Gastroesophageal sphincter (tissue), 4 donors: ENCODE measurements around the gene COLEC11. TPM values are rescaled to one million over a fixed set of nuclear protein-coding genes. Genes with fewer than 3 reads are reported as not detected.
"Not testable (repeated sequence)": the region's sequence is repeated elsewhere in the genome, so short reads cannot be mapped to it uniquely, and the experiment has no call there.

Experiments
- ATAC-seq: fragments of 150-250 bp; one replicate; pipeline ENCODE4 v1.9.1; 2016; ENCODE audit warnings: mild to moderate bottlenecking, moderate library complexity
- H3K27ac ChIP-seq, 4 donors: fragments of 200-600 bp; sonication (generic) in 3 of 4; 1 replicate in 3 of 4; 2 replicates in 1 of 4; pipeline ENCODE4 v1.5.1; 2016 to 2019
- H3K27me3 ChIP-seq: fragments of 200-600 bp; sonication (generic); one replicate; pipeline ENCODE4 v1.5.1; 2019
- H3K36me3 ChIP-seq, 2 donors: fragments of 200-600 bp; sonication (generic); one replicate each; pipeline ENCODE4 v1.5.1; 2019; ENCODE audit warnings: control low read depth in 1 of 2
- H3K4me1 ChIP-seq, 3 donors: fragments of 200-600 bp; sonication (generic); 1 replicate in 2 of 3; 2 replicates in 1 of 3; pipeline ENCODE4 v1.5.1; 2016 to 2019; ENCODE audit warnings: control low read depth in 2 of 3
- H3K4me3 ChIP-seq, 2 donors: fragments of 200-600 bp; sonication (generic); one replicate each; pipeline ENCODE4 v1.5.1; 2019; ENCODE audit warnings: mild to moderate bottlenecking in 1 of 2, moderate library complexity in 1 of 2
- H3K9me3 ChIP-seq, 3 donors: fragments of 200-600 bp; sonication (generic); one replicate each; pipeline ENCODE4 v1.5.1; 2017 to 2019; ENCODE audit warnings: control low read depth in 2 of 3
- EP300 ChIP-seq: sonication (generic); formaldehyde crosslinking; IDR thresholded peaks from one replicate; pipeline ENCODE4 v1.6.1; 2017; ENCODE audit warnings: antibody characterized with exemption, mild to moderate bottlenecking
- POLR2A ChIP-seq, 2 donors: fragments of 450-650 bp; IDR thresholded peaks; one replicate each; pipeline ENCODE4 v1.6.1; 2017; ENCODE audit warnings: antibody characterized with exemption in 2 of 2, mild to moderate bottlenecking in 2 of 2, moderate library complexity in 1 of 2
- POLR2AphosphoS5 ChIP-seq: sonication (generic); formaldehyde crosslinking; IDR thresholded peaks from one replicate; pipeline ENCODE4 v1.6.1; 2017; ENCODE audit warnings: antibody characterized with exemption
- WGBS, 2 donors: methylation state at CpG; one replicate each; pipeline ENCODE4 v1.1.5; 2018; ENCODE audit warnings: low coverage in 1 of 2; 5-methylcytosine and 5-hydroxymethylcytosine counted together
- total RNA-seq, 4 donors: library from RNA; depleted of rRNA; stranded (reverse); fragments of >200 nt; gene quantifications; one replicate each; pipeline ENCODE4 v1.1.0, GENCODE V29; 2016
- TF ChIP-seq, protein P1 (sequence below), 4 experiments: fragments of 200-600 bp in 2 of 4; fragments of 450-650 bp in 2 of 4; sonication (generic) in 1 of 4; IDR thresholded peaks; one replicate each; pipeline ENCODE4 v1.5.1; 2017 to 2019; ENCODE audit warnings: antibody characterized with exemption in 4 of 4, mild to moderate bottlenecking in 2 of 4, moderate library complexity in 2 of 4

Gene COLEC11
- total RNA-seq, 4 donors from 2014 or later: 0.57 to 5.0 (median 3.1) TPM

DNA sequence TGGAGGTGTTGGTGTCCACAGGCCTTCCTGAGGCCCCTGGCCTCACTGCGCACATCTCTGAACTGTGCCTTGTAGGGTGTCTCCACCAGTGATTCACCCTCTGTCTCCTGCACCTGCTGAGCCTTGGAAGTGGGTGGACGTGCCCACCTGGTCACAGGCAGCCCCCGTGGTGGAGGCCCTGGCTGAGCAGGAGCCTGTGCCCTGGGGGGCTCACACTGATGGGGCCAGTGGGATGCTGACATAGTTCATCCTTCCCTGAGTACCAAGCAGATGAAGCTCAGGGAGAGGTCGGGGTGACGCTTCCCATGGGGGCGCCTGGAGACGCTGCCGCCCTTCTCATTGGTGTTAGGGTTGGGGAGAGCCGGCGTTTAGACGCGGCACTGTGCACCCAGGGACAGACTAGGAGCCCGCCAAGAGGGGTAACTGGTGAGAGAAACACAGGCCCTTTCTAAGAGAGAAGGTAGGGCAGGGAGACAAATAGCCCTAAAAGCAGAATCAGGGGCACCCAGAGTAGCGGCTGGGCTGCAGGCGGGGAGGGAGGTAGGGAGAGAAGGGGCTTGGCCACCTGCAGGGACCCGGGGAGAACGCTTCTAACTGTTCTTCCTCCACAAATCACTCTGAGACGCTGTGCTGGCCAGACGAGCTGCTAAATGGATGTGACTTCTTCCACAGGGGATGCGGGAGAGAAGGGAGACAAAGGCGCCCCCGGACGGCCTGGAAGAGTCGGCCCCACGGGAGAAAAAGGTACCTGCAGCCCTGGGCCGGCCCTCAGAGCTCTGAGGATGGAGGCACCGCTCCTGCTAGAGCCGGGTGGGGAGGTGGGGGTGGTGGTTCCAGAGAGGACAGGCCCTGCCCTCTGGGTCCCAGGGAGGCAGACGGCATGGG lies 18.0 kb downstream of the COLEC11 start:
- H3K4me1 ChIP-seq: no peaks in the 10 kb centered on the region
- H3K27ac ChIP-seq: no peak overlapping the region
- H3K27me3 ChIP-seq: no peaks in the 10 kb centered on the region
- ATAC-seq: no peak
- TF ChIP-seq, protein P1, sequence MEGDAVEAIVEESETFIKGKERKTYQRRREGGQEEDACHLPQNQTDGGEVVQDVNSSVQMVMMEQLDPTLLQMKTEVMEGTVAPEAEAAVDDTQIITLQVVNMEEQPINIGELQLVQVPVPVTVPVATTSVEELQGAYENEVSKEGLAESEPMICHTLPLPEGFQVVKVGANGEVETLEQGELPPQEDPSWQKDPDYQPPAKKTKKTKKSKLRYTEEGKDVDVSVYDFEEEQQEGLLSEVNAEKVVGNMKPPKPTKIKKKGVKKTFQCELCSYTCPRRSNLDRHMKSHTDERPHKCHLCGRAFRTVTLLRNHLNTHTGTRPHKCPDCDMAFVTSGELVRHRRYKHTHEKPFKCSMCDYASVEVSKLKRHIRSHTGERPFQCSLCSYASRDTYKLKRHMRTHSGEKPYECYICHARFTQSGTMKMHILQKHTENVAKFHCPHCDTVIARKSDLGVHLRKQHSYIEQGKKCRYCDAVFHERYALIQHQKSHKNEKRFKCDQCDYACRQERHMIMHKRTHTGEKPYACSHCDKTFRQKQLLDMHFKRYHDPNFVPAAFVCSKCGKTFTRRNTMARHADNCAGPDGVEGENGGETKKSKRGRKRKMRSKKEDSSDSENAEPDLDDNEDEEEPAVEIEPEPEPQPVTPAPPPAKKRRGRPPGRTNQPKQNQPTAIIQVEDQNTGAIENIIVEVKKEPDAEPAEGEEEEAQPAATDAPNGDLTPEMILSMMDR (IDR thresholded peaks at IDR 0.05): no peak
- TF ChIP-seq EP300 (no peak), POLR2A (IDR thresholded peaks at IDR 0.05) (no peak), POLR2AphosphoS5 (no peak)
- no peak overlapping the region for H3K4me3 ChIP-seq
- no peaks in the 10 kb centered on the region for H3K36me3 ChIP-seq
- peaks cover 0 to 17% (median 0%) of the 10 kb centered on the region in 3 donors for H3K9me3 ChIP-seq
- WGBS, 2 donors: 85 to 94% methylated on average over 10 to 12 of the region's 29 CpGs

DNA sequence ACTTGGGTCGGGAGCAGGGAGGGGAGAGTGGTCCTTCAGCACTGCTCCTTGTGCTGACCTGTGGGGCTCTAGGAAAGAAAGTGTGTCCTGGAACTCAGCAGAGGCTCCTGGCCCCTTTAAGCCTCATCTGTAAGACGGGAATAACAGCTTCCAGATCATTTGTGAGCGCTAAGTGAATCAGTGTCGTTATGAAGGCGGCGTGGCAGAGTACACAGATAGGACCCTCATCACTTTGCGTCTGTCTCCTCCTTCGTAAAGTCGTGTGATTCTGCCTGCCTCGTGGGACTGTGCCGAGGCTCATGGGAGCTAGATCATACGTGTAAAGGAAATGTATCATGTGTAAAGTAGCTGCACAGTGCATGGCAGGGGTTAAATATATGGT lies 18.6 kb downstream of the COLEC11 start:
- H3K4me3 ChIP-seq: no peak overlapping the region
- H3K27me3 ChIP-seq: no peaks in the 10 kb centered on the region
- H3K4me1 ChIP-seq: no peaks in the 10 kb centered on the region
- H3K36me3 ChIP-seq: no peaks in the 10 kb centered on the region
- no peak for TF ChIP-seq POLR2AphosphoS5
- TF ChIP-seq, protein P1 (IDR thresholded peaks at IDR 0.05): no peak
- TF ChIP-seq EP300: no peak
- TF ChIP-seq POLR2A (IDR thresholded peaks at IDR 0.05): no peak
- ATAC-seq: no peak
- no peak overlapping the region for H3K27ac ChIP-seq
- 90 to 98% methylated on average over 9 to 11 of the region's 12 CpGs for WGBS, 2 donors
- peaks cover 0 to 17% (median 0%) of the 10 kb centered on the region in 3 donors for H3K9me3 ChIP-seq

DNA sequence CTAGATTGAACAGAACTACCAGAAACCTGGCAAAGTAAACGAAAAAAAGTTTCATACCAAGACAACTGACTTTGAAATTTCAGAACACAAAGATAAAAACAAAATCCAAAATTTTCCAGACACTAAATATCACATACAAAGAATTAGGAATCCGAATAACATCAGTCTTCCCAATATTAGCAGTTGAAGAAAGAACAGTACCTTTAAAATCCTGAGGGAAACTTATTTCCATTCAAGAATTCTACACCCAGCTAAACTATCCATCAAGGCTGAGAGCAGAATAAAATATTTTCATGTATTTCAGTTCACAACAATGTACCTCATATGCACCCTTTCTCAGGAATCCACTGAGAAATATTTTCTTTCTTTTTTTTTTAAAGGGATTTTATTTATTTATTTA lies 19.8 kb downstream of the COLEC11 start:
- not testable (repeated sequence) for H3K27me3 ChIP-seq, H3K27ac ChIP-seq, H3K4me3 ChIP-seq, H3K36me3 ChIP-seq, H3K4me1 ChIP-seq, ATAC-seq
- 14 to 75% methylated on average over 1 to 2 of the region's 2 CpGs for WGBS, 2 donors
- H3K9me3 ChIP-seq: peaks cover 0 to 17% (median 0%) of the 10 kb centered on the region in 3 donors

DNA sequence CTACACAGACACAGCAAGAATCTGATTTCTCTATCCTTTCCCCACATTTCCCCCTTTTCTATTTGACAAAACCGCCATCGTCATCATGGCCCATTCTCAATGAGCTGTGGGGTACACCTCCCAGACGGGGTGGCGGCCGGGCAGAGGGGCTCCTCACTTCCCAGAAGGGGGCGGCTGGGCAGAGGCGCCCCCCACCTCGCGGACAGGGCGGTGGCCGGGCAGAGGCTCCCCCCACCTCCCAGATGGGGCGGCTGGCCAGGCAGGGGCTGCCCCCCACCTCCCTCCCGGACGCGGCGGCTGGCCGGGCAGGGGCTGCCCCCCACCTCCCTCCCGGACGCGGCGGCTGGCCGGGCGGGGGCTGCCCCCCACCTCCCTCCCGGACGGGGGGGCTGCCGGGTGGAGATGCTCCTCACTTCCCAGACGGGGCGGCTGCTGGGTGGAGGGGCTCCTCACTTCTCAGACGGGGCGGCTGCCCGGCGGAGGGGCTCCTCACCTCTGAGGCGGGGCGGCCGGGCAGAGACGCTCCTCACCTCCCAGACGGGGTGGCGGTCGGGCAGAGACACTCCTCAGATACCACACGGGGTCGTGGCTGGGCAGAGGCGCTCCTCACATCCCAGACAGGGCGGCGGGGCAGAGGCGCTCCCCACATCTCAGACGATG lies 20.8 kb downstream of the COLEC11 start:
- not testable (repeated sequence) for H3K4me3 ChIP-seq, ATAC-seq, H3K27me3 ChIP-seq, H3K36me3 ChIP-seq, H3K4me1 ChIP-seq, H3K27ac ChIP-seq
- WGBS, 2 donors: no CpG with 5 or more reads among the region's 46 CpGs
- H3K9me3 ChIP-seq: peaks cover 0 to 17% (median 0%) of the 10 kb centered on the region in 3 donors

DNA sequence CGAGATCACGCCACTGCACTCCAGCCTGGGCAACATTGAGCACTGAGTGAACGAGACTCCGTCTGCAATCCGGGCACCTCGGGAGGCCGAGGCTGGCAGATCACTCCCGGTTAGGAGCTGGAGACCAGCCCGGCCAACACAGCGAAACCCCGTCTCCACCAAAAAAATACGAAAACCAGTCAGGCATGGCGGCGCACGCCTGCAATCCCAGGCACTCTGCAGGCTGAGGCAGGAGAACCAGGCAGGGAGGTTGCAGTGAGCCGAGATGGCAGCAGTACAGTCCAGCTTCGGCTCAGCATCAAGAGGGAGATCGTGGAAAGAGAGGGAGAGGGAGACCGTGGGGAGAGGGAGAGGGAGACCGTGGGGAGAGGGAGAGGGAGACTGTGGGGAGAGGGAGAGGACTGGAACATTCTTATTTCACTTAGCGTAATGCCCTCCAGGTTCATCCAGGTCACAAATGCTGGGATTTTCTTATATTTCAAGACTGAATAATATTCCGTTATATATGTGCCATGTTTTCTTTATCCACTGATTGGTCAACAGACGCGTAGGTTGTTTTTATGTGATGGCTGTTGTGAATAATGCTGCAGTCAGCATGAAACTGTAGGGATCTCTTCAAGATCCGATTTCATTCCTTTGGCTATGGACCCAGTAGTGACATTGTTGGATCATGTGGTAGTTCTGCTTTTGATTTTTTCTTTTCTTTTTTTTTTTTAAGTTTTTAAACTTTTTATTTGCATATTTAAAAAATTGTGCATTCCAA lies 21.7 kb downstream of the COLEC11 start:
- not testable (repeated sequence) for H3K36me3 ChIP-seq, H3K27me3 ChIP-seq, H3K4me3 ChIP-seq, H3K27ac ChIP-seq, H3K4me1 ChIP-seq, ATAC-seq
- 92 to 96% methylated on average over 9 to 12 of the region's 25 CpGs for WGBS, 2 donors
- H3K9me3 ChIP-seq: peaks cover 0 to 17% (median 0%) of the 10 kb centered on the region in 3 donors

DNA sequence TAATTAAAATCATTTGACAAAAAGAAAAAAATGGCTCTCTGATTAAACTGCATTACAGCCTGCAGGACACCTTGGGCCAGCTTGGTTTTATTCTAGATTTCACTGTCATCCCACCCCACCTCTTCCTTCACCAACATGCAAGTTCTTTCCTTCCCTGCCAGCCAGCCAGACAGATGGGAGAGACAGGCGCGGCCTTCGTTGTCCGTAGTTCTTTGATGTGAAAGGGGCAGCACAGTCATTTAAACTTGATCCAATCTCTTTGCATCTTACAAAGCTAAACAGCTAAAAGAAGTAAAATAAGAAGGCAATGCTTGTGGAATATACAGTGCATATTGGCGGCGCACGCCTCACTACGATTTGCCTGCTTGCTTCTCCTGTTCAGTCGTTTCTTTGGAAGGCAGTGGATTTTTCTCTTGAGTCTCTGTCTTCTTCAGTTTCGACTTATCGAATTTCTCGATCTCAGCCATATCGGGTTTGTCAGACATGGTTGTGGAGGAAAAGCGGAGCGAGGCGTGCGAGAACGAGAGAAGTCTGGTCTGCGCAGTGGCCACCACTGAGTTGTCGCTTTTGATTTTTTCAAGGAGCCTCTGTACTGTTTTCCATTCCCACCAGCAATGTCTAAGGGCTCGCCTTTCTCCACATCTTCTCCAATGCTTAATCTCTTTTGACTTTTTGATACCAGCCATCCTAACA lies 22.4 kb downstream of the COLEC11 start:
- Histone ChIP-seq H3K36me3 (no peaks in the 10 kb centered on the region), H3K27ac (no peak overlapping the region), H3K4me3 (no peak overlapping the region), H3K4me1 (no peaks in the 10 kb centered on the region), H3K27me3 (no peaks in the 10 kb centered on the region), H3K9me3 (peaks cover 0 to 17% (median 0%) of the 10 kb centered on the region in 3 donors)
- ATAC-seq: no peak
- TF ChIP-seq EP300 (no peak), POLR2AphosphoS5 (no peak)
- TF ChIP-seq, protein P1 (IDR thresholded peaks at IDR 0.05): no peak
- 91 to 94% methylated on average over 9 to 16 of the region's 21 CpGs for WGBS, 2 donors
